ENCODE measurements around the gene ANO7.

Gene ANO7

GRCh38 chr2:241267249-241268067 is 79.0 kb downstream of the ANO7 start:
- TF ChIP-seq, protein P1, sequence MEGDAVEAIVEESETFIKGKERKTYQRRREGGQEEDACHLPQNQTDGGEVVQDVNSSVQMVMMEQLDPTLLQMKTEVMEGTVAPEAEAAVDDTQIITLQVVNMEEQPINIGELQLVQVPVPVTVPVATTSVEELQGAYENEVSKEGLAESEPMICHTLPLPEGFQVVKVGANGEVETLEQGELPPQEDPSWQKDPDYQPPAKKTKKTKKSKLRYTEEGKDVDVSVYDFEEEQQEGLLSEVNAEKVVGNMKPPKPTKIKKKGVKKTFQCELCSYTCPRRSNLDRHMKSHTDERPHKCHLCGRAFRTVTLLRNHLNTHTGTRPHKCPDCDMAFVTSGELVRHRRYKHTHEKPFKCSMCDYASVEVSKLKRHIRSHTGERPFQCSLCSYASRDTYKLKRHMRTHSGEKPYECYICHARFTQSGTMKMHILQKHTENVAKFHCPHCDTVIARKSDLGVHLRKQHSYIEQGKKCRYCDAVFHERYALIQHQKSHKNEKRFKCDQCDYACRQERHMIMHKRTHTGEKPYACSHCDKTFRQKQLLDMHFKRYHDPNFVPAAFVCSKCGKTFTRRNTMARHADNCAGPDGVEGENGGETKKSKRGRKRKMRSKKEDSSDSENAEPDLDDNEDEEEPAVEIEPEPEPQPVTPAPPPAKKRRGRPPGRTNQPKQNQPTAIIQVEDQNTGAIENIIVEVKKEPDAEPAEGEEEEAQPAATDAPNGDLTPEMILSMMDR (conservative IDR thresholded peaks at IDR 0.05): no peak
- no peak overlapping the region for H3K27ac ChIP-seq

GRCh38 chr2:241268306-241268705 is 79.8 kb downstream of the ANO7 start:
- H3K27ac ChIP-seq: no peak overlapping the region
- TF ChIP-seq, protein P1 (conservative IDR thresholded peaks at IDR 0.05): no peak

GRCh38 chr2:241268716-241269445 is 80.4 kb downstream of the ANO7 start:
- H3K27ac ChIP-seq: no peak overlapping the region
- TF ChIP-seq, protein P1 (conservative IDR thresholded peaks at IDR 0.05): no peak

DNA sequence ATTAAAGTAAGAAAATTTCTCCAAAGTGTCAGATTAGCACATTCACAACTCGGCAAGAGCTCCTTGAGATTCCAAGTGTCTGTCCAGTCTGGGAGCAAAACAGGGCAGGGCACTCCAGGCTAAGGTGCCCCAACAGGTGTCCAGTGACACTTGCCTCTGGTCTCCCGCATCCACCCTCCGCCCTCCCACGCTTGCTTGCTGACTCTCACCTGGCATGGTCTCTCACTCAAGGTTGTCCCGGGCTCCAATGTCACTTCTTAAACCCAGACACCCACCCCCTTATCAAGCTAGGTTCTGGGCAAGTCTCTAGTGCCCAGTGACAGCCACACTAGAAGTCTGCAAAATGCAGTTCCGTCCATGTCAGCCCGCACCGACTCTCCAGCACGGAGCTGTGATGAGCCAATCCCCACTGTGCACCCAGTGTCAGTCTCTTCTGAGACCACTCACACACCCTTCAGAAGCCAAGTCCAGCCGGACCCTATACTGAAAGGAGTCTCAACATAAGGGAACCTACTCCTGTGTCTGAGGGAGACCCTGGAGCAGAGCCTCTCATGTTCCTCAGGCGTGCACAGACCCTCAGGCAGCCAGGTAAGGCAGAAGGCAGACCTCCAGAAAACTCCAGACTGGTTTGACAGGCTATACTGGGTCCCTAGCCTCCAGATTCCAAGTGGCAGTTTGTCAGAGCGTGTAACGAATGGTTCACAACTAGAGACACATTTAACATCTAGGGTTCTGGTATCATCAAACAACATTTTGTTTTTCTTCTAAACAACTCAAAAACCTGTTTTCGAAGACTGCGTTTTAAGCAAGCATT is 81.4 kb downstream of the ANO7 start:
- TF ChIP-seq, protein P1 (conservative IDR thresholded peaks at IDR 0.05): no peak
- H3K27ac ChIP-seq: peak overlapping the region; percentile 92

- peak overlapping the region; percentile 92 for H3K27ac ChIP-seq
- TF ChIP-seq, protein P1 (conservative IDR thresholded peaks at IDR 0.05): no peak
Measured at GRCh38 chr2:241270531-241270930, 82.1 kb downstream of the ANO7 start.

- H3K27ac ChIP-seq: peak overlapping the region; percentile 92
- TF ChIP-seq, protein P1 (conservative IDR thresholded peaks at IDR 0.05): no peak
Measured at GRCh38 chr2:241271706-241272302, 83.3 kb downstream of the ANO7 start.
